Measurements from ENCODE around the gene NTF3.
A peak's percentile ranks its signal among the peaks of the same experiment; 100 is the strongest.

The NTF3 gene

GRCh38 chr12:5441497-5442236, 9.8 kb downstream of the NTF3 start:
- Histone ChIP-seq H3K27me3 (ENCODE audit: control insufficient read depth, low read length) (peaks cover 2% of the 10 kb centered on the region; the same call in 1 of the 2 replicates), H3K4me1 (ENCODE audit: control insufficient read depth, low read length) (peaks cover 72% of the 10 kb centered on the region), H3K9me2 (replicated peaks; ENCODE audit: control insufficient read depth, low read length) (no peaks in the 10 kb centered on the region), H4K20me1 (ENCODE audit: control insufficient read depth, insufficient read depth, low read depth, low read length) (no peaks in the 10 kb centered on the region), H3K79me2 (ENCODE audit: control insufficient read depth, low read length) (no peaks in the 10 kb centered on the region), H3F3A (ENCODE audit: control insufficient read depth, insufficient read depth) (no peaks in the 10 kb centered on the region), H3K27ac (ENCODE audit: low read depth, low read length) (peak overlapping the region; percentile 40), H3K4me3 (ENCODE audit: low read length) (peak overlapping the region; percentile 65), H3K4me2 (ENCODE audit: low read length) (peak overlapping the region; percentile 86), H3K36me3 (ENCODE audit: control insufficient read depth, low read length) (no peaks in the 10 kb centered on the region), H3K9me3 (ENCODE audit: control insufficient read depth, insufficient read depth, low read length) (no peaks in the 10 kb centered on the region)
- no peak for TF ChIP-seq EZH2phosphoT487 (IDR thresholded peaks at IDR 0.05; ENCODE audit: borderline replicate concordance, low read length)
- TF ChIP-seq, protein P1, sequence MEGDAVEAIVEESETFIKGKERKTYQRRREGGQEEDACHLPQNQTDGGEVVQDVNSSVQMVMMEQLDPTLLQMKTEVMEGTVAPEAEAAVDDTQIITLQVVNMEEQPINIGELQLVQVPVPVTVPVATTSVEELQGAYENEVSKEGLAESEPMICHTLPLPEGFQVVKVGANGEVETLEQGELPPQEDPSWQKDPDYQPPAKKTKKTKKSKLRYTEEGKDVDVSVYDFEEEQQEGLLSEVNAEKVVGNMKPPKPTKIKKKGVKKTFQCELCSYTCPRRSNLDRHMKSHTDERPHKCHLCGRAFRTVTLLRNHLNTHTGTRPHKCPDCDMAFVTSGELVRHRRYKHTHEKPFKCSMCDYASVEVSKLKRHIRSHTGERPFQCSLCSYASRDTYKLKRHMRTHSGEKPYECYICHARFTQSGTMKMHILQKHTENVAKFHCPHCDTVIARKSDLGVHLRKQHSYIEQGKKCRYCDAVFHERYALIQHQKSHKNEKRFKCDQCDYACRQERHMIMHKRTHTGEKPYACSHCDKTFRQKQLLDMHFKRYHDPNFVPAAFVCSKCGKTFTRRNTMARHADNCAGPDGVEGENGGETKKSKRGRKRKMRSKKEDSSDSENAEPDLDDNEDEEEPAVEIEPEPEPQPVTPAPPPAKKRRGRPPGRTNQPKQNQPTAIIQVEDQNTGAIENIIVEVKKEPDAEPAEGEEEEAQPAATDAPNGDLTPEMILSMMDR (IDR thresholded peaks at IDR 0.05; ENCODE audit: low read depth, low read length, poor library complexity, severe bottlenecking), result no peak

DNA sequence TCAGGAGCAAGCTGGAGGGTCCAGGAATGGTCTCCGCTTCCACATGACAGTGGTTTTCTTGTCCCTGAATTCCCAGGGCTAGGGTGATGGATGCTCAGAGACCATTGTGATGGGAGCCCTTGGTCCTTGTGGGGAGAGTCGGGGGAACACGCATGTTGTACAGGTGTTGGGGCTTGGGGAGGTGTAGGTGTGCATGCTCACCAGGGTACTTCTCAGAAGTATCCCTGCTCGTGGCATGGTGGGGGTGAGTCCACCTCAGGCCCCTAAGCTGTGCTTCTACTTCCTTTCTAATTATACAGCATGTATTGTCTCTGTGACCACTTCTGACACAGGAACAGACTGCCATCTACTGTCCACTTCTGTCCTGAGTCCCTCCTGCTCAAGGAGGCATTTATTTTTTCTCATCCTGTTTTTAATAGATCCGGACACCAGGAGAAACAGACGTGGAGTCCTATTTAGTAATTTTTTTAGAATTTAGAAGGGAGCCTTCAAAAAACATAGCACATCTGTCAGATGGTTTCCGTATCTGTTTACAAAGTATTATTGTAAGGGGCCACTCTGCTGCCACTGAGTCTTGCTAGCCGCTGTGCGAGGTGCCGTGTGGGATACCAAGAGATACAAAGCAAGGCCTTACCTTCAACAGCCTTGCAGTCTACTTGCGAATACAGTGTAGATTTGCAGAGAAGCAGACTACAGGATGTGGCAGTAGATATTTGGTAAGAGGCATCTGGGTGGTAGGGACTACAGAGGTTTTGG, 10.5 kb downstream of the NTF3 start:
- Histone ChIP-seq H3F3A (ENCODE audit: control insufficient read depth, insufficient read depth) (no peaks in the 10 kb centered on the region), H3K27me3 (ENCODE audit: control insufficient read depth, low read length) (no peaks in the 10 kb centered on the region), H3K4me3 (ENCODE audit: low read length) (peak overlapping the region; percentile 65), H3K27ac (ENCODE audit: low read depth, low read length) (no peak overlapping the region), H3K9me2 (replicated peaks; ENCODE audit: control insufficient read depth, low read length) (no peaks in the 10 kb centered on the region), H3K36me3 (ENCODE audit: control insufficient read depth, low read length) (no peaks in the 10 kb centered on the region), H3K4me2 (ENCODE audit: low read length) (peak overlapping the region; percentile 86), H3K79me2 (ENCODE audit: control insufficient read depth, low read length) (no peaks in the 10 kb centered on the region), H3K9me3 (ENCODE audit: control insufficient read depth, insufficient read depth, low read length) (no peaks in the 10 kb centered on the region), H3K4me1 (ENCODE audit: control insufficient read depth, low read length) (peaks cover 79% of the 10 kb centered on the region), H4K20me1 (ENCODE audit: control insufficient read depth, insufficient read depth, low read depth, low read length) (no peaks in the 10 kb centered on the region)
- no peak for TF ChIP-seq EZH2phosphoT487 (IDR thresholded peaks at IDR 0.05; ENCODE audit: borderline replicate concordance, low read length)
- TF ChIP-seq, protein P1 (IDR thresholded peaks at IDR 0.05; ENCODE audit: low read depth, low read length, poor library complexity, severe bottlenecking), result peak; percentile 70

- Histone ChIP-seq H3K4me1 (ENCODE audit: control insufficient read depth, low read length) (peaks cover 83% of the 10 kb centered on the region), H3K27ac (ENCODE audit: low read depth, low read length) (no peak overlapping the region), H3K4me2 (ENCODE audit: low read length) (no peak overlapping the region), H3K79me2 (ENCODE audit: control insufficient read depth, low read length) (no peaks in the 10 kb centered on the region), H3K27me3 (ENCODE audit: control insufficient read depth, low read length) (no peaks in the 10 kb centered on the region), H3F3A (ENCODE audit: control insufficient read depth, insufficient read depth) (no peaks in the 10 kb centered on the region), H4K20me1 (ENCODE audit: control insufficient read depth, insufficient read depth, low read depth, low read length) (no peaks in the 10 kb centered on the region), H3K9me3 (ENCODE audit: control insufficient read depth, insufficient read depth, low read length) (no peaks in the 10 kb centered on the region), H3K36me3 (ENCODE audit: control insufficient read depth, low read length) (no peaks in the 10 kb centered on the region), H3K9me2 (replicated peaks; ENCODE audit: control insufficient read depth, low read length) (no peaks in the 10 kb centered on the region), H3K4me3 (ENCODE audit: low read length) (no peak overlapping the region)
- TF ChIP-seq EZH2phosphoT487 (IDR thresholded peaks at IDR 0.05; ENCODE audit: borderline replicate concordance, low read length), result no peak
- TF ChIP-seq, protein P1 (IDR thresholded peaks at IDR 0.05; ENCODE audit: low read depth, low read length, poor library complexity, severe bottlenecking), result no peak
These were observed 12.6 kb downstream of the NTF3 start for GRCh38 chr12:5444520-5444919.
